GM23248 (cell line): Measurements from ENCODE around the gene LRRC9.

Source experiments
- EZH2 ChIP-seq: fragments of 200-600 bp; sonication (generic); IDR thresholded peaks from 2 replicates; pipeline ENCODE4 v1.6.1; 2018; ENCODE audit warnings: antibody characterized with exemption, mild to moderate bottlenecking; ENCODE audit not compliant: insufficient read depth, poor library complexity, severe bottlenecking
- EZH2phosphoT487 ChIP-seq: fragments of 200-600 bp; sonication (generic); IDR thresholded peaks from 2 replicates; pipeline ENCODE4 v1.6.1; 2018; ENCODE audit warnings: antibody characterized with exemption, moderate library complexity, mild to moderate bottlenecking, low read depth; ENCODE audit not compliant: insufficient read depth

DNA sequence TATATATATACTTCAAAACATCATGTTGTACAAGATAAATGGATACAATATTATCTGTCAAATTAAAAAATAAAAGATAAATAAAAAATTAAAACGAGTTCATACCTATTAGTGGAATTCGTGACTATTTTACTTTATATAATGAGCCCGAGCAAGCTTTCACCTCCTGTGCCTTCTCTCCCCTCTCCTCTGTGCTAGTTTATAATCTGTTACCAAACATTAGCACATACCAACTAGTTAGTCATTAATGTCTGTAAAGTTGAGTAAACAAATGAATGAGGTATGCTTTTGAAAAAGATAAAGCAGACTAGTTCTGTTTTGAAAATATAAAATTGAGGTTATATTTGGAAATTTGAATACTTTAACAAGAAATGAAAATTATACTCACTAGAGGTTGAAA is 84.0 kb downstream of the LRRC9 start:
- TF ChIP-seq EZH2 (no peak), EZH2phosphoT487 (no peak)
